ENCODE results near the gene SMC4.
"Not testable (repeated sequence)": the region's sequence is repeated elsewhere in the genome, so short reads cannot be mapped to it uniquely, and the experiment has no call there.

DNA sequence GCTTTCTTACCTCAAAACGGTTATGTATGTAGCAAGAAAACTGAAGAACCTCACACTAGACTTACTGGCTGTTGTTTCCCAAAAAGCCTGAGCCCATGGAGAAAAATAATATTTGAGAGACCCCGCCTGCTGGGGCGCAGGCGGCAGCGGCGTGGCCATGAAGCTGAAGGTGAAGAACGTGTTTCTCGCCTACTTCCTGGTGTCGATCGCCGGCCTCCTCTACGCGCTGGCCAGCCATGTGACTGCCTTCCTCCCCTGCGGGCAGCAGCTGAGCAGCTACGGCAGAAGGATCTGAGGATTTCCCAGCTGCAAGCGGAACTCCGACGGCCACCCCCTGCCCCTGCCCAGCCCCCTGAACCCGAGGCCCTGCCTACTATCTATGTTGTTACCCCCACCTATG lies 52.8 kb downstream of the SMC4 start:
- TF ChIP-seq, protein P1, sequence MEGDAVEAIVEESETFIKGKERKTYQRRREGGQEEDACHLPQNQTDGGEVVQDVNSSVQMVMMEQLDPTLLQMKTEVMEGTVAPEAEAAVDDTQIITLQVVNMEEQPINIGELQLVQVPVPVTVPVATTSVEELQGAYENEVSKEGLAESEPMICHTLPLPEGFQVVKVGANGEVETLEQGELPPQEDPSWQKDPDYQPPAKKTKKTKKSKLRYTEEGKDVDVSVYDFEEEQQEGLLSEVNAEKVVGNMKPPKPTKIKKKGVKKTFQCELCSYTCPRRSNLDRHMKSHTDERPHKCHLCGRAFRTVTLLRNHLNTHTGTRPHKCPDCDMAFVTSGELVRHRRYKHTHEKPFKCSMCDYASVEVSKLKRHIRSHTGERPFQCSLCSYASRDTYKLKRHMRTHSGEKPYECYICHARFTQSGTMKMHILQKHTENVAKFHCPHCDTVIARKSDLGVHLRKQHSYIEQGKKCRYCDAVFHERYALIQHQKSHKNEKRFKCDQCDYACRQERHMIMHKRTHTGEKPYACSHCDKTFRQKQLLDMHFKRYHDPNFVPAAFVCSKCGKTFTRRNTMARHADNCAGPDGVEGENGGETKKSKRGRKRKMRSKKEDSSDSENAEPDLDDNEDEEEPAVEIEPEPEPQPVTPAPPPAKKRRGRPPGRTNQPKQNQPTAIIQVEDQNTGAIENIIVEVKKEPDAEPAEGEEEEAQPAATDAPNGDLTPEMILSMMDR (IDR thresholded peaks at IDR 0.05), result not testable (repeated sequence)
- not testable (repeated sequence) for TF ChIP-seq POLR2A (IDR thresholded peaks at IDR 0.05)

Measured in testis (tissue), 2 donors.